GM12878 (cell line): Measurements from ENCODE around the gene SLC39A8. TPM values are rescaled to one million over a fixed set of nuclear protein-coding genes. Genes with fewer than 3 reads are reported as not detected.

Source experiments
- ATAC-seq: fragments of 200-7000 bp; cut with Tn5 transposase; 3 replicates; pipeline ENCODE4 v1.9.1; 2020; ENCODE audit warnings: mild to moderate bottlenecking, moderate library complexity
- BruUV-seq: library from RNA; stranded (reverse); fragments of 400-500 nt; replicated peaks from 2 replicates; lab custom pipeline; 2021; lab: Mats Ljungman, UMichigan
- CTCF ChIA-PET: fragments of 300-600 bp; sonication (Branson Sonifier 250); formaldehyde crosslinking; extraction: SDS; loops from one replicate; lab custom pipeline; 2021; ENCODE audit warnings: inconsistent platforms; lab: Yijun Ruan, JAX
- POLR2A ChIA-PET: fragments of 350-600 bp; formaldehyde crosslinking; extraction: SDS; loops from one replicate; lab custom pipeline; 2021; ENCODE audit warnings: inconsistent platforms; lab: Charles Lee
- RAD21 ChIA-PET: fragments of 300-600 bp; sonication (Branson Sonifier 250); formaldehyde crosslinking; loops from one replicate; lab custom pipeline; 2023; ENCODE audit warnings: antibody characterized with exemption; ENCODE audit not compliant: unreplicated experiment; lab: Charles Lee
- SMC1A ChIA-PET: fragments of 300-600 bp; sonication (Branson Sonifier 250); formaldehyde crosslinking; loops from one replicate; lab custom pipeline; 2023; ENCODE audit not compliant: unreplicated experiment, uncharacterized antibody; lab: Charles Lee
- DNase-seq: peaks from one replicate; pipeline ENCODE4 v3.0.0-alpha.2; 2011; ENCODE audit warnings: low read depth, low spot score
- FAIRE-seq: peaks from 3 replicates; lab custom pipeline; 2011; peaks lifted over from hg19 to GRCh38; lab: Jason Lieb, UNC
- H2AFZ ChIP-seq: 2 replicates; pipeline ENCODE4 v1.6.0; 2011; ENCODE audit warnings: low read depth, low read length, control low read depth; ENCODE audit not compliant: control insufficient read depth
- H3K27ac ChIP-seq: 2 replicates; pipeline ENCODE4 v1.5.1; 2011; ENCODE audit warnings: control low read depth; ENCODE audit not compliant: control insufficient read depth, insufficient read depth
- H3K27me3 ChIP-seq, 2 experiments: replicated peaks in 1 of 2; 2 replicates each; pipeline versions ENCODE4 v1.6.0 to v1.6.1; 2011; ENCODE audit warnings: low read length in 1 of 2; ENCODE audit not compliant: control insufficient read depth in 2 of 2, insufficient read depth in 2 of 2
- H3K36me3 ChIP-seq, 2 experiments: 2 replicates each; pipeline ENCODE4 v1.5.1; 2011; ENCODE audit warnings: low read length in 1 of 2; ENCODE audit not compliant: control insufficient read depth in 2 of 2, insufficient read depth in 2 of 2
- H3K4me1 ChIP-seq: 2 replicates; pipeline ENCODE4 v1.6.1; 2011; ENCODE audit warnings: mild to moderate bottlenecking, low read length, moderate library complexity, mixed read lengths; ENCODE audit not compliant: control insufficient read depth, insufficient read depth
- H3K4me2 ChIP-seq: 2 replicates; pipeline ENCODE4 v1.6.0; 2011; ENCODE audit warnings: control low read depth; ENCODE audit not compliant: control insufficient read depth, insufficient read depth
- H3K4me3 ChIP-seq: fragments of 200-600 bp; sonication (generic); 2 replicates; pipeline ENCODE4 v1.5.1; 2016
- H3K79me2 ChIP-seq: 2 replicates; pipeline ENCODE4 v1.6.0; 2011; ENCODE audit warnings: low read length; ENCODE audit not compliant: control insufficient read depth, insufficient read depth
- H3K9ac ChIP-seq: 2 replicates; pipeline ENCODE4 v1.8.0; 2011; ENCODE audit warnings: low read length, control low read depth, mixed read lengths; ENCODE audit not compliant: control insufficient read depth, insufficient read depth
- H3K9me3 ChIP-seq: replicated peaks from 3 replicates; pipeline ENCODE4 v1.5.1; 2011; ENCODE audit warnings: mild to moderate bottlenecking, low read length; ENCODE audit not compliant: control insufficient read depth, insufficient read depth
- H4K20me1 ChIP-seq: 2 replicates; pipeline ENCODE4 v1.6.0; 2011; ENCODE audit not compliant: control insufficient read depth, insufficient read depth
- FOXK2 ChIP-seq: fragments of 450-650 bp; IDR thresholded peaks from 2 replicates; pipeline ENCODE4 v1.6.1; 2017; ENCODE audit warnings: mild to moderate bottlenecking, moderate library complexity
- MEF2B ChIP-seq: fragments of 450-650 bp; IDR thresholded peaks from 2 replicates; pipeline ENCODE4 v1.6.1; 2018; ENCODE audit warnings: mild to moderate bottlenecking, moderate library complexity; ENCODE audit not compliant: partially characterized antibody, poor library complexity, severe bottlenecking
- NFYA ChIP-seq: IDR thresholded peaks from 2 replicates; pipeline ENCODE4 v1.6.1; 2011; ENCODE audit warnings: low read depth, mild to moderate bottlenecking, low read length, improper control_type of control experiment, borderline replicate concordance
- POU2F2 ChIP-seq: IDR thresholded peaks from 3 replicates; pipeline ENCODE4 v1.6.1; 2011; ENCODE audit warnings: low read depth, mild to moderate bottlenecking, low read length, borderline replicate concordance
- RB1 ChIP-seq: fragments of 450-650 bp; formaldehyde crosslinking; IDR thresholded peaks from 2 replicates; pipeline ENCODE4 v1.6.1; 2017; ENCODE audit warnings: mild to moderate bottlenecking, borderline replicate concordance
- RFX5 ChIP-seq: IDR thresholded peaks from 2 replicates; pipeline ENCODE4 v1.6.1; 2011; ENCODE audit warnings: low read depth, low read length, improper control_type of control experiment
- SMAD1 ChIP-seq: fragments of 450-650 bp; IDR thresholded peaks from 2 replicates; pipeline ENCODE4 v1.6.1; 2018; ENCODE audit warnings: mild to moderate bottlenecking, low read depth; ENCODE audit not compliant: partially characterized antibody
- ZNF384 ChIP-seq: IDR thresholded peaks from 2 replicates; pipeline ENCODE4 v1.6.1; 2012; ENCODE audit warnings: low read depth, mild to moderate bottlenecking, low read length, improper control_type of control experiment, borderline replicate concordance
- WGBS: methylation state at CpG from one replicate; pipeline ENCODE4 v1.1.6; 2016; ENCODE audit warnings: low lambda C conversion rate; ENCODE audit not compliant: insufficient replicate concordance, insufficient coverage; ENCODE audit errors: missing lambda C conversion rate; 5-methylcytosine and 5-hydroxymethylcytosine counted together
- in situ Hi-C: fragments of 300-500 bp; cut with MboI; formaldehyde crosslinking; loops from 9 replicates; pipeline ENCODE4 v1.14.3; 2018; ENCODE audit warnings: mixed read lengths
- intact Hi-C: fragments of 100-400 bp; cut with micrococcal nuclease; formaldehyde crosslinking; loops from one replicate; pipeline ENCODE4 v1.14.2; 2022; ENCODE audit not compliant: unreplicated experiment
- polyA plus RNA-seq, 11 experiments: library from polyadenylated mRNA; depleted of rRNA in 4 of 11; unstranded in 6 of 11; stranded (reverse) in 5 of 11; fragments of >200 nt; fragmentation: Nextera tagmentation in 4 of 11; fragmentation: Illumina TruSeq in 1 of 11; extraction: Ambion mirVana in 4 of 11; extraction: Trizol in 1 of 11; gene quantifications; 1 replicate in 1 of 11; 2 replicates in 10 of 11; pipeline versions ENCODE4 v1.2.1 to v1.2.3, GENCODE V29; 2011 to 2016; ENCODE audit warnings: inconsistent platforms in 2 of 11, missing spikeins in 2 of 11, low read depth in 1 of 11
- total RNA-seq, 4 experiments: library from RNA; depleted of rRNA in 3 of 4; stranded (reverse); fragments of >200 nt in 3 of 4; fragmentation: Illumina TruSeq in 1 of 4; extraction: Trizol in 1 of 4; gene quantifications; 2 replicates each; pipeline versions ENCODE4 v1.2.1 to v1.2.3, GENCODE V29; 2013 to 2021
- TF ChIP-seq, protein P1 (sequence below): IDR thresholded peaks from 2 replicates; pipeline ENCODE4 v1.6.1; 2011; ENCODE audit warnings: low read depth, low read length, improper control_type of control experiment, borderline replicate concordance
- TF ChIP-seq, protein P2 (sequence below): fragments of 450-650 bp; IDR thresholded peaks from 2 replicates; pipeline ENCODE4 v1.6.1; 2017; ENCODE audit warnings: mild to moderate bottlenecking, low read depth, inconsistent platforms; ENCODE audit not compliant: poor library complexity, severe bottlenecking

The SLC39A8 gene
- total and polyA plus RNA-seq, 10 of the 15 experiments (the other 5 are each of a cell fraction or from before 2014, with no cell fraction given) = 7.9 to 47.8 (median 32.8) TPM

DNA sequence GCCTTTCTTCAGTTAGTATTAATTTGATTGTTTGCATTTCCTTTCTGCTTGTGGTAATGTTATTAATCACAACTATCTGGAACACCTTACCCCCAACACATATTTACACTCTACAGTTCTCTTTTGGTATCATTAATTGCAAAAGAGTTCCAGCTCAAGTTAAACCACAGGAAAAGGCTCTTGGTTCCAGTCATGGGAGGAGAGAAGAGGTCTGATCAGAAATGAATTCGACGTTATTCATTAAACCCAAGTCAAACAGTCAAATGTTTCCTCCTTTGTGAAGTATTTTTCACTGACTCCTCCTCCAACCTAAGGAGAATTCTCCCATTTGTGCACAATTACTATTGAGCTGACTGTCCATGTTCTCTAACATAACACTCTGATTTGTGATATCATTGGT, 91.4 kb downstream of the SLC39A8 start:
- CTCF ChIA-PET = interaction anchor here (0.6 to 0.9 kb wide), 2 partner anchors 177 to 475 kb away, joined by 3 to 4 read pairs; no protein-coding TSS in a partner anchor
- POLR2A ChIA-PET = interaction anchor here (0.6 kb wide), 1 partner anchor 28 kb away, joined by 3 read pairs; no protein-coding TSS in a partner anchor
- Histone ChIP-seq H3K27me3 (no peaks in the 10 kb centered on the region), H3K9ac (no peak overlapping the region), H3K4me2 (no peak overlapping the region), H3K79me2 (no peaks in the 10 kb centered on the region), H3K4me3 (no peak overlapping the region), H2AFZ (no peak overlapping the region), H3K36me3 (no peaks in the 10 kb centered on the region), H3K9me3 (no peaks in the 10 kb centered on the region), H4K20me1 (no peaks in the 10 kb centered on the region), H3K27ac (no peak overlapping the region), H3K4me1 (no peaks in the 10 kb centered on the region)
- FAIRE-seq = no peak
- TF ChIP-seq NFYA = no peak
- TF ChIP-seq FOXK2 = no peak
- DNase-seq = no peak
- RAD21 ChIA-PET = no interaction called here
- BruUV-seq = no TSS peak
- in situ Hi-C loops = no loop called here
- intact Hi-C loops = no loop called here
- WGBS = 92% methylated on average over 2 of the region's 2 CpGs
- no peak for ATAC-seq
- SMC1A ChIA-PET = interaction anchor here (0.7 to 1.5 kb wide), 3 partner anchors 23 to 177 kb away, joined by 3 to 4 read pairs (median 3); no protein-coding TSS in a partner anchor

DNA sequence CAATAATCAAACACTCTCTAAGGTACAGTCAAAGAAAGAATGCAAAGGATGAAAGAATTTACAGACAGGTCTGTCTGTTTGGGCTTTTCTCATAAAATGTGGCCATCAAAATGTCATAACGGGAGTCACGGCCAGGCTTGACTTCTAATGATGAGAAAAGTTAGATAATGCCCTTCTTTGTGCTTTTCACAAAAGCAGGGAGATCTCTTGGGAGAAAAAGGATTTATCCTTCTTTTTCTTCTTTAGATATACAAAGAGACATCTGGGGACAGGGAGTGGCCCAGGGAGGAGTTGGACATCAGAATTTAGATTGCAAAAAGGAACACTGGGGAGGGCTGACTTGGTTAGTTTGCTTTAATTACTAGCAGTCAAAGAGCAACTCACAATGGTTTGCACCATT, 93.1 kb downstream of the SLC39A8 start:
- FAIRE-seq = no peak
- ATAC-seq = no peak
- Histone ChIP-seq H3K79me2 (no peaks in the 10 kb centered on the region), H3K27me3 (no peaks in the 10 kb centered on the region), H2AFZ (no peak overlapping the region), H3K4me2 (no peak overlapping the region), H3K9ac (no peak overlapping the region), H3K36me3 (no peaks in the 10 kb centered on the region), H3K9me3 (no peaks in the 10 kb centered on the region), H3K27ac (no peak overlapping the region), H3K4me3 (no peak overlapping the region), H4K20me1 (no peaks in the 10 kb centered on the region)
- BruUV-seq = no TSS peak
- in situ Hi-C loops = no loop called here
- ChIA-PET SMC1A (interaction anchor here (1.5 kb wide), 1 partner anchor 25 kb away, joined by 4 read pairs; no protein-coding TSS in a partner anchor), POLR2A (no interaction called here), RAD21 (no interaction called here), CTCF (no interaction called here)
- 66% methylated on average over 2 of the region's 2 CpGs for WGBS
- intact Hi-C loops = no loop called here
- no peak for DNase-seq
- TF ChIP-seq, protein P1, sequence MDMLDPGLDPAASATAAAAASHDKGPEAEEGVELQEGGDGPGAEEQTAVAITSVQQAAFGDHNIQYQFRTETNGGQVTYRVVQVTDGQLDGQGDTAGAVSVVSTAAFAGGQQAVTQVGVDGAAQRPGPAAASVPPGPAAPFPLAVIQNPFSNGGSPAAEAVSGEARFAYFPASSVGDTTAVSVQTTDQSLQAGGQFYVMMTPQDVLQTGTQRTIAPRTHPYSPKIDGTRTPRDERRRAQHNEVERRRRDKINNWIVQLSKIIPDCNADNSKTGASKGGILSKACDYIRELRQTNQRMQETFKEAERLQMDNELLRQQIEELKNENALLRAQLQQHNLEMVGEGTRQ = no peak
- no peak for TF ChIP-seq RFX5
- TF ChIP-seq MEF2B = no peak
- TF ChIP-seq SMAD1 = no peak
- TF ChIP-seq, protein P2, sequence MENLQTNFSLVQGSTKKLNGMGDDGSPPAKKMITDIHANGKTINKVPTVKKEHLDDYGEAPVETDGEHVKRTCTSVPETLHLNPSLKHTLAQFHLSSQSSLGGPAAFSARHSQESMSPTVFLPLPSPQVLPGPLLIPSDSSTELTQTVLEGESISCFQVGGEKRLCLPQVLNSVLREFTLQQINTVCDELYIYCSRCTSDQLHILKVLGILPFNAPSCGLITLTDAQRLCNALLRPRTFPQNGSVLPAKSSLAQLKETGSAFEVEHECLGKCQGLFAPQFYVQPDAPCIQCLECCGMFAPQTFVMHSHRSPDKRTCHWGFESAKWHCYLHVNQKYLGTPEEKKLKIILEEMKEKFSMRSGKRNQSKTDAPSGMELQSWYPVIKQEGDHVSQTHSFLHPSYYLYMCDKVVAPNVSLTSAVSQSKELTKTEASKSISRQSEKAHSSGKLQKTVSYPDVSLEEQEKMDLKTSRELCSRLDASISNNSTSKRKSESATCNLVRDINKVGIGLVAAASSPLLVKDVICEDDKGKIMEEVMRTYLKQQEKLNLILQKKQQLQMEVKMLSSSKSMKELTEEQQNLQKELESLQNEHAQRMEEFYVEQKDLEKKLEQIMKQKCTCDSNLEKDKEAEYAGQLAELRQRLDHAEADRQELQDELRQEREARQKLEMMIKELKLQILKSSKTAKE = no peak
- no peak for TF ChIP-seq ZNF384
- no peak for TF ChIP-seq RB1
- no peak for TF ChIP-seq POU2F2
- TF ChIP-seq, all 136 proteins: peak for 0
- no peaks in the 10 kb centered on the region for H3K4me1 ChIP-seq
